Vagina (tissue), 2 donors: ENCODE results near the gene RLN3. TPM values are rescaled to one million over a fixed set of nuclear protein-coding genes. Genes with fewer than 3 reads are reported as not detected.

Experiments used
- DNase-seq, 2 donors: peaks; one replicate each; pipeline ENCODE4 v3.0.0-alpha.2; 2017; ENCODE audit errors: extremely low spot score in 2 of 2
- H3K27ac ChIP-seq: fragments of 200-600 bp; sonication (generic); one replicate; pipeline ENCODE4 v1.5.1; 2019
- H3K27me3 ChIP-seq: fragments of 200-600 bp; sonication (generic); one replicate; pipeline ENCODE4 v1.5.1; 2019
- H3K36me3 ChIP-seq, 2 donors: fragments of 200-600 bp; sonication (generic); one replicate each; pipeline ENCODE4 v1.5.1; 2017 to 2019
- H3K4me1 ChIP-seq: fragments of 200-600 bp; sonication (generic); one replicate; pipeline ENCODE4 v1.5.1; 2019
- H3K4me3 ChIP-seq, 2 donors: fragments of 200-600 bp; sonication (generic); 1 replicate in 1 of 2; 2 replicates in 1 of 2; pipeline ENCODE4 v1.5.1; 2016 to 2019
- H3K9me3 ChIP-seq: fragments of 200-600 bp; sonication (generic); one replicate; pipeline ENCODE4 v1.5.1; 2019
- CTCF ChIP-seq, 3 experiments: fragments of 450-650 bp in 2 of 3; fragments of 200-600 bp in 1 of 3; sonication (generic) in 1 of 3; IDR thresholded peaks; one replicate each; pipeline ENCODE4 v1.5.1; 2017 to 2019; ENCODE audit warnings: antibody characterized with exemption in 3 of 3, mild to moderate bottlenecking in 2 of 3, moderate library complexity in 2 of 3
- POLR2A ChIP-seq, 2 donors: fragments of 450-650 bp; IDR thresholded peaks; one replicate each; pipeline ENCODE4 v1.6.1; 2017; ENCODE audit warnings: antibody characterized with exemption in 2 of 2, mild to moderate bottlenecking in 2 of 2, moderate library complexity in 2 of 2
- POLR2AphosphoS5 ChIP-seq, 2 donors: sonication (generic); formaldehyde crosslinking; IDR thresholded peaks; one replicate each; pipeline ENCODE4 v1.9.0; 2017; ENCODE audit warnings: antibody characterized with exemption in 2 of 2, mild to moderate bottlenecking in 2 of 2, low read depth in 1 of 2; ENCODE audit not compliant: insufficient read depth in 1 of 2
- intact Hi-C: fragments of 100-400 bp; cut with DNase I; formaldehyde crosslinking; loops from one replicate; pipeline ENCODE4 v1.15.1; 2023
- total RNA-seq: library from RNA; depleted of rRNA; stranded (reverse); fragments of >200 nt; gene quantifications from one replicate; pipeline ENCODE4 v1.2.3, GENCODE V29; 2016

Gene RLN3
- total RNA-seq, 1 donor from 2014 or later, result not detected

DNA sequence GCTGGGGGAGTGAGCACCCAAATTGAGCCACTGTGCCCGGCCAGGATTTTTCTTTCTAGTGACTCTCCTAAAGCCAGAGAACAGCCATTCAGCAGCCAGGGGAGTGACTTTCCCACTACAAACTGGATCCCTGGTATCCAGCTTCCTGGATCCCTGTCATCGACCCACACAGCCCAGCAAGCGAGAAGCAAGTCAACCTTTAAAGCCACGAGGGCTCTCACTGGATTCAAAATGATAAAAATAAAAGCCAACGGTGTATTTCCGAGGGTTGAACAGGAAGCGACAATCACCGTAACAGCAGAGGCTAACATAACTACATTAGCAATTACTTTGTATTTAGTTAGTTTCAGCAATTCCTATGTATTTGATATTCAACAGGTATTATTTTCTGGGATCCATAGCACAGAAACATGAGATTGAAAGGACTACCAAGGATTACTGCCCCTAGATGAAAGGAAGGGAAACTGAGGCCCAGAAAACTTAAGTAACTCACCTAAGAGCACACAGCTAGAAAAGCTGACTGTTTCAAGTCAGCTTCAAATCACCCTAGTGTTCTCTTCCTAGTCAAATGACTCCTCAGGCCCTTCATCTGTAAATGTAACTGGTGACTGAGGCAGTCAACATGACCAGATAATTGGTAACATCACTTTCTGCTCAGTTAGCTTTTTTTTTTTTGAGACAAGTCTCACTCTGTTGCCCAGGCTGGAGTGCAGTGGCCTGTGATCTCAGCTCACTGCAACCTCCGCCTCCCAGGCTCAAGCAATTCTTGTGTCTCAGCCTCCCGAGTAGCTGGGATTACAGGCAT is 24.5 kb upstream of the RLN3 start:
- Histone ChIP-seq H3K36me3 (no peaks in the 10 kb centered on the region), H3K27ac (peak overlapping the region; percentile 79), H3K4me3 (no peak overlapping the region), H3K9me3 (no peaks in the 10 kb centered on the region), H3K4me1 (peaks cover 31% of the 10 kb centered on the region), H3K27me3 (no peaks in the 10 kb centered on the region)
- DNase-seq, result no peak
- TF ChIP-seq POLR2AphosphoS5 (IDR thresholded peaks at IDR 0.05; ENCODE audit: insufficient read depth in 1 of 2, low read depth in 1 of 2) (no peak), CTCF (IDR thresholded peaks at IDR 0.05) (no peak), POLR2A (IDR thresholded peaks at IDR 0.05) (no peak)
- intact Hi-C loops, result no loop called here

- no peak for DNase-seq
- Histone ChIP-seq H3K27me3 (no peaks in the 10 kb centered on the region), H3K36me3 (no peaks in the 10 kb centered on the region), H3K4me3 (peak overlapping the region; percentile 74 to 98), H3K4me1 (peaks cover 31% of the 10 kb centered on the region), H3K9me3 (no peaks in the 10 kb centered on the region), H3K27ac (peak overlapping the region; percentile 95)
- intact Hi-C loops, result no loop called here
- TF ChIP-seq POLR2AphosphoS5 (IDR thresholded peaks at IDR 0.05; ENCODE audit: insufficient read depth in 1 of 2, low read depth in 1 of 2) (peak in 1 of 2 donors; percentile 84), CTCF (IDR thresholded peaks at IDR 0.05) (no peak)
Observed at GRCh38 chr19:14004619-14005348, 23.2 kb upstream of the RLN3 start.

DNA sequence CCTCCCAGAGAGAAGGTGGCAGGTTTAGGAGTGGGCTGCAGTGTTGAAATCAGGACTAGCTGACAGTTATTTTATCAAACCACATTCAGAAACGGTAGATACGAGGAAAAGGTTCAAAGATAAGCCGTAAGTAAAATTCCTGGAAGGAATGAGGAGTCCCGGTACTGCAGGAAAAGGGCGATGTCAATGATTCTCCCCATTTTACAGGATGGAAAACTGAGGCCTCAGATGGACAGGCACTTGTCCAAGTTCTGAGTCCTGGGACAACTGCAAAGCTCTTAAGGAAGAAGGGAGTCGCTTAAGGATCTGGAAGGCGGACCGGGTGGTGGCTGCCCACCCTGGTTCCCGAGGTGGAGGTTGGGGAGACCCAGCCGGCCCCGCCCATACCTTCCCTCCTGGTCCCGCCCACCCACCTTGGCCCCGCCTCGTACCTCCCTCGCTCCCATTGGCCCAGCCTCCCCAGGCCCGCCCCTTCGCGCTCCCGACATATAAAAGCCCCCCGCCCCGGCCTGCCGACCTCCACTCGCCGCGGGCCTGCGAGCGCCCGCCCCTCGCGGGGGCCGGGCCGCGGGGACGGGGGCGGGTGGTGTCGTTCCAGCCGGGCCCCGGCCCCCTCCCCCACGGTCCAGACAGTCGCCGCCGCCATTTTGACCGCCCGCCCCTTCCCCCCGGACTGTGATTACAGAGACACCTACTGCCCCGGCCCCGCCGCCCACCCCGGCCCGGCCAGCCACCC is 22.4 kb upstream of the RLN3 start:
- Histone ChIP-seq H3K4me1 (peaks cover 31% of the 10 kb centered on the region), H3K4me3 (peak overlapping the region; percentile 74 to 98)
- intact Hi-C loops, result no loop called here

DNA sequence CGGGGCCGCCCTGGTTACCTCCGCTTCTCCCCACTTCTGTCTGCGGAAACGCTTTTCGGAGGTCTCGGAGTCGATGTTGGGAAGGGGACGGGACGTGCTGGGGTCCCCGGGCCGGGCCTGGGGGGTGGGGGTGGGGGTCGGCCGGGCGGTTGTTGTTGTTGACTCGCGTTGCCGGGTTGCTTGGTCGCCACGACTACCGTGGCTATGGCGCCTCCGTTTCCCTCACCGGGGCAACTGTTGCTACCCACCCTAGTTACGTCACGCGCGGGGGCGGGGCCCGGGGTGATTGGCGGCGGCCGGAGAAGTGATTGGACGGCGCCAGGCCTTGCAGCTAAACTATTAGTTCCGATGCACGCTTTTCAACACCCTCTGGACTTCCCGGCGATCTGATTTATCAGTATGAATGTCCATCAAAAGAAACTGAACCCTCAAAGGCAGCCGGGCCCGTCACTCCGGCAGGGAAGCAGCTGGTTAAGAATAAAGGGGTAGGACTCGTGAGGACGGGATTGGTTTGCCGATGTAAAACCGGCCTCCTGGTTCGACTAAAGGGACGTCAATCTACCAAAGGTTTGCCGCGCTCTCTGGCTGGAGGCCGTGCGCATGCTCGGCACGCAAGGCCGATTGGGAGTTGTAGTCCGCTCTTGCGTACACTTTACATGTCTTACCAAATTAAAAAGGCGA is 21.7 kb upstream of the RLN3 start, which contains the start of gene RFX1:
RFX1 (minus strand) TSS at position 236 of the 681 bp plus-strand sequence. CDS start 12,477 bp downstream, outside the sequence.
- intact Hi-C loops, result no loop called here
- H3K27me3 ChIP-seq, result no peaks in the 10 kb centered on the region
- no peak for TF ChIP-seq POLR2A (IDR thresholded peaks at IDR 0.05)
- TF ChIP-seq POLR2AphosphoS5 (IDR thresholded peaks at IDR 0.05; ENCODE audit: insufficient read depth in 1 of 2, low read depth in 1 of 2), result peak in 1 of 2 donors; percentile 96
- peak; percentile 100 for DNase-seq
- H3K4me1 ChIP-seq, result peaks cover 31% of the 10 kb centered on the region
- H3K4me3 ChIP-seq, result peak within 1 kb of the TSS; percentile 74 to 98
- no peaks in the 10 kb centered on the region for H3K36me3 ChIP-seq
- peak within 1 kb of the TSS; percentile 95 for H3K27ac ChIP-seq
- no peaks in the 10 kb centered on the region for H3K9me3 ChIP-seq

More for the DNA sequence above, 22.4 kb upstream of the RLN3 start:
- no peaks in the 10 kb centered on the region for H3K36me3 ChIP-seq
- TF ChIP-seq POLR2AphosphoS5 (IDR thresholded peaks at IDR 0.05; ENCODE audit: insufficient read depth in 1 of 2, low read depth in 1 of 2), result peak in 1 of 2 donors; percentile 36
- TF ChIP-seq POLR2A (IDR thresholded peaks at IDR 0.05), result peak in 1 of 2 donors; percentile 34
- TF ChIP-seq CTCF (IDR thresholded peaks at IDR 0.05), result no peak
- peak overlapping the region; percentile 95 for H3K27ac ChIP-seq
- no peaks in the 10 kb centered on the region for H3K9me3 ChIP-seq
- DNase-seq, result no peak
- H3K27me3 ChIP-seq, result no peaks in the 10 kb centered on the region
